Thyroid gland (tissue), 4 donors: ENCODE data around the gene SNX2. TPM values are rescaled to one million over a fixed set of nuclear protein-coding genes. Genes with fewer than 3 reads are reported as not detected.

ENCODE experiments used
- DNase-seq, 2 donors: peaks; one replicate each; pipeline ENCODE4 v3.0.0-alpha.2; 2019
- H3K27ac ChIP-seq, 3 donors: fragments of 200-600 bp; sonication (generic); 1 replicate in 2 of 3; 2 replicates in 1 of 3; pipeline ENCODE4 v1.5.1; 2016 to 2019; ENCODE audit warnings: mild to moderate bottlenecking in 1 of 3, moderate library complexity in 1 of 3
- H3K27me3 ChIP-seq: fragments of 200-600 bp; sonication (generic); one replicate; pipeline ENCODE4 v1.5.1; 2019
- H3K36me3 ChIP-seq, 2 donors: fragments of 200-600 bp; sonication (generic); one replicate each; pipeline ENCODE4 v1.5.1; 2016 to 2019
- H3K4me1 ChIP-seq, 2 donors: fragments of 200-600 bp; sonication (generic); one replicate each; pipeline ENCODE4 v1.5.1; 2017 to 2019
- H3K4me3 ChIP-seq, 3 donors: fragments of 200-600 bp; sonication (generic); replicated peaks in 1 of 3; 1 replicate in 2 of 3; 2 replicates in 1 of 3; pipeline ENCODE4 v1.5.1; 2016; ENCODE audit warnings: mild to moderate bottlenecking in 1 of 3
- H3K9me3 ChIP-seq: fragments of 200-600 bp; sonication (generic); one replicate; pipeline ENCODE4 v1.5.1; 2017
- CTCF ChIP-seq, 6 experiments: fragments of 200-600 bp in 3 of 6; fragments of 450-650 bp in 3 of 6; sonication (generic) in 3 of 6; IDR thresholded peaks; one replicate each; pipeline ENCODE4 v1.5.1; 2016 to 2019; ENCODE audit warnings: antibody characterized with exemption in 6 of 6, mild to moderate bottlenecking in 2 of 6, inconsistent platforms in 1 of 6, moderate library complexity in 1 of 6
- POLR2A ChIP-seq, 2 donors: fragments of 450-650 bp; IDR thresholded peaks; one replicate each; pipeline ENCODE4 v1.6.1; 2017; ENCODE audit warnings: antibody characterized with exemption in 2 of 2, mild to moderate bottlenecking in 2 of 2, moderate library complexity in 1 of 2
- WGBS, 2 donors: methylation state at CpG; one replicate each; pipeline ENCODE4 v1.1.5; 2017; 5-methylcytosine and 5-hydroxymethylcytosine counted together
- intact Hi-C: fragments of 100-400 bp; cut with DNase I; formaldehyde crosslinking; loops from one replicate; pipeline ENCODE4 v1.15.1; 2023
- total RNA-seq, 4 donors: library from RNA; depleted of rRNA; stranded (reverse); fragments of >200 nt; gene quantifications; one replicate each; pipeline ENCODE4 v1.2.3, GENCODE V29; 2016

SNX2 gene
- 100 to 1,000 TPM; 113 to 136 (median 125) TPM for total RNA-seq

GRCh38 chr5:122774861-122775549 is at the start of gene SNX2:
Gene SNX2 (plus strand): TSS chr5:122775080. CDS start chr5:122775104, 24 bp downstream.
- Histone ChIP-seq H3K9me3 (no peaks in the 10 kb centered on the region), H3K4me1 (peaks cover 11 to 12% of the 10 kb centered on the region in 2 donors), H3K36me3 (no peaks in the 10 kb centered on the region), H3K27me3 (no peaks in the 10 kb centered on the region), H3K27ac (peak within 1 kb of the TSS; percentile 88 to 96 (median 92)), H3K4me3 (peak within 1 kb of the TSS; percentile 89 to 100 (median 90))
- intact Hi-C loops: loop anchor here (5.0 kb wide), 1 partner anchor 72 kb away; the partner anchor contains the start of gene SNX24
- peak; percentile 93 to 94 for DNase-seq
- TF ChIP-seq CTCF (IDR thresholded peaks at IDR 0.05) (peak in 2 of 6 experiments; percentile 25 to 29), POLR2A (IDR thresholded peaks at IDR 0.05) (peak; percentile 29 to 91)
- 1% methylated on average over 19 of the region's 67 CpGs; no CpG with 5 or more reads in 1 of the 2 donors for WGBS, 2 donors

GRCh38 chr5:122727112-122727541 is 47.8 kb upstream of the SNX2 start:
- DNase-seq: no peak
- no peak overlapping the region for H3K27ac ChIP-seq
- H3K4me3 ChIP-seq: no peak overlapping the region
- no peaks in the 10 kb centered on the region for H3K9me3 ChIP-seq
- intact Hi-C loops: no loop called here
- H3K36me3 ChIP-seq: no peaks in the 10 kb centered on the region
- H3K27me3 ChIP-seq: no peaks in the 10 kb centered on the region
- 79 to 81% methylated on average over 4 of the region's 4 CpGs for WGBS, 2 donors
- TF ChIP-seq POLR2A (IDR thresholded peaks at IDR 0.05) (no peak), CTCF (IDR thresholded peaks at IDR 0.05) (no peak)
- H3K4me1 ChIP-seq: peaks cover 0 to 8% of the 10 kb centered on the region in 2 donors

- Histone ChIP-seq H3K4me1 (no peaks in the 10 kb centered on the region), H3K27me3 (no peaks in the 10 kb centered on the region), H3K4me3 (no peak overlapping the region), H3K27ac (no peak overlapping the region), H3K9me3 (no peaks in the 10 kb centered on the region), H3K36me3 (no peaks in the 10 kb centered on the region)
- 92 to 93% methylated on average over 1 of the region's 1 CpG for WGBS, 2 donors
- DNase-seq: no peak
- intact Hi-C loops: no loop called here
- TF ChIP-seq POLR2A (IDR thresholded peaks at IDR 0.05) (no peak), CTCF (IDR thresholded peaks at IDR 0.05) (no peak)
These were observed 44.8 kb upstream of the SNX2 start for GRCh38 chr5:122730037-122730436.

GRCh38 chr5:122730456-122730855 is 44.4 kb upstream of the SNX2 start:
- H3K27ac ChIP-seq: no peak overlapping the region
- DNase-seq: no peak
- H3K4me1 ChIP-seq: no peaks in the 10 kb centered on the region
- no peak overlapping the region for H3K4me3 ChIP-seq
- intact Hi-C loops: no loop called here
- no peaks in the 10 kb centered on the region for H3K27me3 ChIP-seq
- TF ChIP-seq CTCF (IDR thresholded peaks at IDR 0.05) (no peak), POLR2A (IDR thresholded peaks at IDR 0.05) (no peak)
- 94 to 97% methylated on average over 1 of the region's 1 CpG for WGBS, 2 donors
- H3K9me3 ChIP-seq: no peaks in the 10 kb centered on the region
- H3K36me3 ChIP-seq: no peaks in the 10 kb centered on the region

GRCh38 chr5:122736086-122736845 is 38.6 kb upstream of the SNX2 start:
- Histone ChIP-seq H3K27ac (no peak overlapping the region), H3K27me3 (no peaks in the 10 kb centered on the region), H3K4me1 (no peaks in the 10 kb centered on the region), H3K4me3 (no peak overlapping the region), H3K9me3 (no peaks in the 10 kb centered on the region), H3K36me3 (no peaks in the 10 kb centered on the region)
- intact Hi-C loops: no loop called here
- no peak for TF ChIP-seq CTCF (IDR thresholded peaks at IDR 0.05)
- TF ChIP-seq POLR2A (IDR thresholded peaks at IDR 0.05): no peak
- DNase-seq: no peak
- WGBS, 2 donors: 75 to 82% methylated on average over 9 of the region's 9 CpGs
